T1000 (cell line): Measurements from ENCODE around the gene BCAS3.

Source experiments
- DNase-seq: peaks from one replicate; lab custom pipeline; 2025; ENCODE audit warnings: mixed read lengths; lab: John Stamatoyannopoulos, UW

The BCAS3 gene

GRCh38 chr17:60675997-60676396, 1.7 kb upstream of the BCAS3 start:
- no peak for DNase-seq

DNA sequence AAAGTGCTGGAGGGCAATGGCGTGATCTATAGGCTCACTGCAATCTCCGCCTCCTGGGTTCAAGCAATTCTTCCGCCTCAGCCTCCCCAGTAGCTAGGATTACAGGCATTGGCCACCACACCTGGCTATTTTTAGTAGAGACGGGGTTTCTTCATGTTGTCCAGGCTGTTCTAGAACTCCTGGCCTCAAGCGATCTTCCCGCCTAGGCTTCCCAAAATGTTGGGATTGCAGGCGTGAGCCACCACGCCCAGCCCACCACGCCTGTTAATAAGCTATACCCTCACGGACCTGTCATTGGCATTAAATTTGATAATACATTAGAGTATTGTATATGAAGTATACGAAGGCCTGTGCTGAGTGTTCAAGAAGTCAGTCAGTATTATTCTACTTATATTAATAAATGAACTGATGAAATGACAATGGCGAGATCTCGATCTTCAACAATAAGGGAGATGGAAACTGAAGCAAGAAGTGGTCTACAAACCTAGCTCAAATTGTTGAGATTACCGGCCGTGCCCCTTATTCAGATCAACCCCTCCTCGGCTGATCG, 818 bp upstream of the BCAS3 start:
- DNase-seq, result no peak

DNA sequence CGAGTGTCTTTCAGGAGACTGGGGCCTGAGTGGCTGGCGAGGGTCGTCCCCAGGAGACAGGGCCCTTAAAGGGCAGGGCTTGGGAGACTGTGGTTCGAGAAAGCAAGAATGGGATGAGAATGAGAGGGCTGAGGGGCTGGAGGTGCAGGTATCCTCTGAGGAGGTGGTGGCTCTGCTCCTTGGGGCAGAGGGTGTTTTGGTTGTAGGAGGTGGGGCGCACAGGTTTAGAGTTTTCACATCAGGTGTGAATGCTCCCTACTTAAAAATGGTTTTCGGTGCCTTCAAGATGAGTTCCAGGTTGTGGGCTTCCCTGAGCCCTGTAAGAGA, 430 bp downstream of the BCAS3 start:
- DNase-seq, result no peak

- DNase-seq, result no peak
Measured at GRCh38 chr17:60679287-60679686, 1.6 kb downstream of the BCAS3 start.

DNA sequence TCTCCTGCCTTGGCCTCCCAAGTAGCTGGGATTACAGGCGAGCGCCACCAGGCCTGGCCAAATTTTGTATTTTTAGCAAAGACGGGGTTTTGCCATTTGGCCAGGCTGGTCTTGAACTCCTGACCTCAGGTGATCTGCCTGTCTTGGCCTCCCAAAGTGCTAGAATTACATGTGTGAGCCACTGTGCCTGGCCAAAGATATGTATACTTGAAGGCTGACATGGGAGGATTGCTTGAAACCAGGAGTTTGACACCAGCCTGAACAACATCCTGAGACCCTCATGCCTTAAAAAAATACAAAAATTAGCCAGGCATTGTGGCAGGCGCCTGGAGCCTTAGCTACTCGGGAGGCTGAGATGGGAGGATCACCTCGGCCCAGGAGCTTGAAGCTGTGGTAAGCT, 3.1 kb downstream of the BCAS3 start:
- no peak for DNase-seq

DNA sequence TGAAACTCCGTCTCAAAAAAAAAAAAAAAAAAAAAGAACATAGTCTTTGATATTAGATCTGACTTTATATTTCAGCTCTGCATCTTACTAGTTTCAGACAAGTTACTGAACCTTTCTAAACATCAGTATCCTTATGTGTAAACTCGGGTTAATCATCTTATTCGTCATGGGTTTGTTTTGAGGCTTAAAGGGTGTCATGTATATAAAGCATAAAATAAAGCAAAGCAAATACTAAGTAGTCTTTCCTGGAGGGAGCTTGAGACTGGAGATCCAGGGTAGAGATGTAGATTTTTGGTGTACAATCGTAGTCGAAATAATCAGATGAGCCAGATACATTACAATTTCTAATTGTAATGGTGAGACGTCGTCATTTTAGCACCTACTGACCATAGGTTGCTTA, 7.8 kb downstream of the BCAS3 start:
- no peak for DNase-seq

DNA sequence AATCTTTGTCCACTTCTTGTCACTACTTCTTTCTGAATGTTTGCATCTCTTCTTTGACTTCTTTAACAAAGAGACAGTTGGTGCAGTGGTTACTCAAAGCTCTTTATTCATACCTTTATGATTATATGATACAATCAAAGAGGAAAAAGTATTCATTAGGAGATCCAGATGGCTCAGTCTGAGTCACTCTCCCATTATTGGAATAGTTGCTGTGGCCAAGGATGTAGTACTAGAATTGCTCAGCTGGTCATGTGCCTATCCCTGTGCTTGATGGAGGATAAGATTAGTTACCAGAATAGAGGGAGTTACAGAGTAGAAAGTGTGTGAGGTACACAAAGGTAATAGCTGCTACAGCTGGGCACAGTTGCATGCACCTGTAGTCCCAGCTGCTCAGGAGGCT, 18.3 kb downstream of the BCAS3 start:
- DNase-seq, result no peak

DNA sequence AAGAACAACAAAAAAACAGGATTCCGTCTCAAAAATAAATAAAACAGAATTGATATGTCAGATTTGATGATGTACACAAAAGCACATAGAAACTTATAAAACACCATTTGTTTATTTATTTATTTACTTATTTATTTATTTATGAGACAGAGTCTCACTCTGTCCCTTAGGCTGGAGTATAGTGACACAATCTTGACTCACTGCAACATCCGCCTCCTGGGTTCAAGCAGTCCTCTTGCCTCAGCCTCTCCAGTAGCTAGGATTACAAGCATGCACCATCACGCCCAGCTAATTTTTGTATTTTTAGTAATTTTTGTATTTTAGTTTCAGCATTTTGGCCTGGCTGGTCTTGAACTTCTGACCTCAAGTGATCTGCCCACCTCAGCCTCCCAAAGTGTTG, 21.4 kb downstream of the BCAS3 start:
- no peak for DNase-seq

- DNase-seq, result no peak
Measured at GRCh38 chr17:60704170-60704569, 26.5 kb downstream of the BCAS3 start.

GRCh38 chr17:60712675-60713074, 35.0 kb downstream of the BCAS3 start:
- DNase-seq, result no peak

DNA sequence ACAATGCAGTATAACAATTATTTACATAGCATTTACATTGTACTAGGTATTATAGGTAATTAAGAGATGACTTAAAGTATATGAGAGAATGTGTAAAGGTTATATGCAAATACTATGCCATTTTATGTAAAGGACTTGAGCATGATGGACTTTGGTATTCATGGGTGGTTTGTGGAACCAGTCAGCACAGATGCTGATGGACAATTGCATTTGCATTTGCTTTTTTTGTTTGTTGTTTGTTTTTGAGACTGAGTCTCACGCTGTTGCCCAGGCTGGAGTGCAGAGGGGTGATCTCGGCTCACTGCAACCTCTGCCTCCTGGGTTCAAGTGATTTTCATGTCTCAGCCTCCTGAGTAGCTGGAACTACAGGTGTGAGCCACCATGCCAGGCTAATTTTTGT, 36.0 kb downstream of the BCAS3 start:
- no peak for DNase-seq

DNA sequence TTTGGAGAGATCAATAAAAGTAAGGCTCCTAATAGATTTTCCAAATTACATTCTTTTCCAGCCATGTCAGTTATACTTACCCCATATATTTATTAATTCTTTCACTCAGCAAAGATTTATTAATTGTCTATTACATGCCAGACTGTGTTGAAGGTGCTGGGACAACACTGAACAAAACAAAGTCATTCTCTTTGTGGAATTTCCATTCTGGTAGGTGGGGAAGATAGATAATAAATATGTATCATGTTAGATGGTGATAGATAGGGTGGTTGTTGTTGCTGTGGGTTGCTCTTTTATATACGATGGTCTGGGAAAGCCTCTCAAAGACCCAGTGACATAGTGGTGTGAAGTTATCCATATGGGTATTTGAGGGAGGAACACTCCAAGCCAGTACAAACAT, 39.1 kb downstream of the BCAS3 start:
- no peak for DNase-seq

- DNase-seq, result no peak
Measured at GRCh38 chr17:60717814-60718213, 40.2 kb downstream of the BCAS3 start.

- DNase-seq, result peak; percentile 59
Measured at GRCh38 chr17:60720763-60721531, 43.3 kb downstream of the BCAS3 start.

GRCh38 chr17:60724647-60725046, 47.0 kb downstream of the BCAS3 start:
- DNase-seq, result no peak

GRCh38 chr17:60729854-60730253, 52.2 kb downstream of the BCAS3 start:
- DNase-seq, result no peak

DNA sequence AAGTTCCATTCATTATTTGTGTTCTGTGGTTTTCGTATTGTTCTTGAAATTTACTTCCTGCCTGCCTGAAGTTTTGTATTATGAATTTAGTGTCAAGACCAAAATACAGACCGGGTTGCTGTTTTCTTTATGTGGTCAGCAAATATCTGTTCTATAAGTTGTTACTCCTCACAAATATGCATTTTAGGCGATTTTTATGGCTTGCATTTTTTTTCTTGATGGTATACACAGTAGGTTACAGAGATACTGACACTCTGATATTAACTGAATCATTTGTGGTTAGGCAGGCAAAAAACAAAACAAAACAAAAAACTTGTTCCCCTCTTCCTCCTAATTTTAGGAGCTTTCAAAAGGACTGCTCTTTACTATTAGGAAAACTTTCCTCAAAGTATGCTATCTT, 52.6 kb downstream of the BCAS3 start:
- DNase-seq, result no peak

DNA sequence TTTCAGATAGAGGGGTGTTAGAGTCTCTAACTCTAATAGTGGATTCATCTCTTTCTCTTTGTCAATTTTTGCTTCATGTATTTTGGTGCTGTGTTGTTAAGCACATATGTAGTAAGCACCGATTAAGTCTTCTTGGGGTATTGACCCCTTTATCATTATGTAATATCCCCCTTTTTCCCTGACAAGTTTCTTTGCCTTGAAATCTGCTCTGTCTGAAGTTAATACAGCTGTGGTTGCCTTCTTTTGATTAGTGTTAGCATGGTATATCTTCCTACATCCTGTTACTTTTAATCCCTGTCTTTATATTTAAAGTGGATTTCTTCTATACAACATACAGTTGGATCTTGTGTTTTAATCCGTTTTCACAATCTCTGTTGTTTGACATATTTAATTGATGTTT, 60.6 kb downstream of the BCAS3 start:
- no peak for DNase-seq

DNA sequence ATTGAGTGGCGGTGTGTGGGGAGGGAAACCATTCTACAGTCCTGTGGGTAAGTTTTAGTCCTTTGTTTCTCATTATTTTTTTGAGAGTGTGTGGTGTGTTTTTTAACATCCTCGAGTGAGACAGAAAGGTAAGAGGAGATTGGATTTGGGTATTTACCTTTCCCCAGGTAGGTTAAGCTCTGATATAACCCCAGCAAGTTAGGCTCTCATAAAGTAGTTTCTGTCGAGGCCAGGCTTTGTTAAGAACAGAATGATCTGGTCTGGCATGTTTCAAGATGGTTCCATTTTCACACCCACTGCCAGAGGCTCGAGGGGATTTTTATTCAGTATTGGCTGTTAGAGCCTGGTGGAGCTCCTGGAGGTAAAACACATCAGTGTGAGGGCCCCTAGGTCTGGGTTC, 62.9 kb downstream of the BCAS3 start:
- DNase-seq, result no peak

DNA sequence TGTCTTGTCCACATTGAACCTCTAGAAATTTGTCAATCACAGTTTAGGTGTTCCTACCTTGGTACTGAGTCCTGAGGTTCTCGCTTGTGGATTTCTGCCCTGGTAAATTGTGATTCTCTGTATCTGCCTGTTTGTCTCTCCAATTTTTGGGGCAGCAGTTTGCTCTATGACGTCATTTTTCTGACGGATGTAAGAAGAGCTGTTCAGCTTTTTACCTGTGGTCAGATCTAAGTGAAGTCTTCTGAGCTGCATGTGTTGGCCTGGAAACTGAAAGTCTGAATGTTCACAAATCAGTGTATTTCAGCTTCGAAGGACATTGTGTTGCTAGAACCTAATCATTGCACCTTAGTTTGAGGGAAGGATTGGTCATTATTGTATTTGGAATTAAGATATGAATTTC, 63.4 kb downstream of the BCAS3 start:
- no peak for DNase-seq

GRCh38 chr17:60743282-60743681, 65.6 kb downstream of the BCAS3 start:
- DNase-seq, result no peak

DNA sequence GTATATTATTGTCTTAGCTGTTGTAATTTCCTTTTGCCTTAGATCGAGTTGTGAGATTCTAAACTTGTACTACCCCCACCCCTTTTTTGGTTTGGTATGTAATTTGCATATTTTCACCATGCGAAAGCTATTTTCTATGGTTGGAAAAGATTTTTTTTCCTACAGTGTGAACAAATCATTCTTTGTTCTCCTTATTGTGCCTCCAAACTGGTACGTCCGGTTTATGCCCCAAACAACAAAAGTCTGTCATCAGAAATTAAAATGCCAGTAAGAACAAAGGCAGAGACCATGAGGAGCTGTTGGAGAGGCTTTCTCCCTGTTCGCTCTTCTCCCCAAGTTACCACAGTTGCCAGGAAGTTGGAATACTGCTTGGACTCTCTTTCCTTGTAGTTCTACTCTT, 66.1 kb downstream of the BCAS3 start:
- DNase-seq, result no peak

GRCh38 chr17:60744355-60744966, 66.8 kb downstream of the BCAS3 start:
- DNase-seq, result no peak

GRCh38 chr17:60745544-60745943, 67.9 kb downstream of the BCAS3 start:
- DNase-seq, result no peak
